Cortex of kidney (tissue), 1 donor: ENCODE results near the gene RIN3.
"Not testable (repeated sequence)": the region's sequence is repeated elsewhere in the genome, so short reads cannot be mapped to it uniquely, and the experiment has no call there.

Experiments
- DNase-seq: peaks from one replicate; lab custom pipeline; 2025; lab: John Stamatoyannopoulos, UW

The RIN3 gene

GRCh38 chr14:92624764-92625163, 111.2 kb downstream of the RIN3 start:
- DNase-seq: no peak

DNA sequence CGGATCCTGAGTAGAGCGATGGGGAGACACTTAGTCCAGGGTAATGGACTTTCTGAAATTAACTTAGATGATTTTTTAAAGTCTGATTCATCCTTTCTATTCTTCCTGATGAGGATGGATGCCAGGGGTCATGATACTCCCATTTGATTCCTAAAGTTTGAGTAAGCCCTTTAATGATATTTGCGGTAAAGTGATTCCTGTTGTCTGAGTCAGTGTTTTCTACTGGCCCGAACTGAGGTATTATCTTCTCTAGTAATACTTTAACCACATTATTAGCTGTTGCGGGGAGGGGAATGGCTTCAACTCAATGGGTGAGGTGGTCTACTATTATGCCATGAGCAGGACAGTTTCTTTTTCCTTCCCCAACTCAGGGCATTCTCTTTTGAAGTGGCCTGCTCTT, 111.6 kb downstream of the RIN3 start:
- no peak for DNase-seq

DNA sequence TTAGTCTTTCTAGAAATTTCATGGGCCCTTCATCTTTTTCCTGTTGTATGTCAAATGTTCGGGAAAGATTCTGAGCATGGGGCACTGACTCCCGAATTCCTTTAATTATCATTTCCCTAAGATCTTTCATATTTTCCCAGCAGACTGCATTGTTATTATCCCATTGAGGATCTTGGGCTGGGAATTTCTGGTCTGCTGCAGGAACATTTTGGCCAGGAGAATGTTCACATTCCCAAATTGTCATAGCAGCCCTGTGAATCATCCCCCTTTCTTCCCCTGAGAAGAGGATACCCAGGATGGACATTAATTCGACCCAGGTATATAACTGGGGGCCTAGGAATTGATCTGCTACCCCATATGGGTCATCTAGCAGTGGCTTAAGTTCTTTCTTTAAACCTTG, 112.5 kb downstream of the RIN3 start:
- DNase-seq: no peak

GRCh38 chr14:92627707-92628215, 114.2 kb downstream of the RIN3 start:
- DNase-seq: no peak

GRCh38 chr14:92628636-92629035, 115.1 kb downstream of the RIN3 start:
- DNase-seq: no peak

- DNase-seq: no peak
Measured at GRCh38 chr14:92630367-92630766, 116.8 kb downstream of the RIN3 start.

DNA sequence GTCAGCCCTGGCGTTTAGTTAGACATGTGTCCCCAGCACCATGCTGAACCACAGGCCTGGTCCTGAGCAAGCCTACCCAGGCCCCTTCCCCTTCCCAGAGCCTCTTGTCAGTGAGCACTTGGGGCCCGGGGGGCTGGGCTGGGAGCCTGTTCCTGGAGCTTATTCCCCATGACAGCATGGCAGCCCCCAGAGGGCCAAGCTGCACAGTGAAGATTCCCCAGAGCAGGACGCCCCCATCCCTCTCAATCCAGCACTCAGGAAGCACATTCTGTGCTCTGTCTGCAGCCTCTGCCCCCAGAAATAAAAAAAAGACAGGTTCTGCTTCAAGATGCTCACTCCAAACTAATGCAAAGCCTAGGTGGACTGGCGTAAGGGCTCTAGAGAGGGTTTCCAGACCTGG, 117.5 kb downstream of the RIN3 start:
- DNase-seq: no peak

DNA sequence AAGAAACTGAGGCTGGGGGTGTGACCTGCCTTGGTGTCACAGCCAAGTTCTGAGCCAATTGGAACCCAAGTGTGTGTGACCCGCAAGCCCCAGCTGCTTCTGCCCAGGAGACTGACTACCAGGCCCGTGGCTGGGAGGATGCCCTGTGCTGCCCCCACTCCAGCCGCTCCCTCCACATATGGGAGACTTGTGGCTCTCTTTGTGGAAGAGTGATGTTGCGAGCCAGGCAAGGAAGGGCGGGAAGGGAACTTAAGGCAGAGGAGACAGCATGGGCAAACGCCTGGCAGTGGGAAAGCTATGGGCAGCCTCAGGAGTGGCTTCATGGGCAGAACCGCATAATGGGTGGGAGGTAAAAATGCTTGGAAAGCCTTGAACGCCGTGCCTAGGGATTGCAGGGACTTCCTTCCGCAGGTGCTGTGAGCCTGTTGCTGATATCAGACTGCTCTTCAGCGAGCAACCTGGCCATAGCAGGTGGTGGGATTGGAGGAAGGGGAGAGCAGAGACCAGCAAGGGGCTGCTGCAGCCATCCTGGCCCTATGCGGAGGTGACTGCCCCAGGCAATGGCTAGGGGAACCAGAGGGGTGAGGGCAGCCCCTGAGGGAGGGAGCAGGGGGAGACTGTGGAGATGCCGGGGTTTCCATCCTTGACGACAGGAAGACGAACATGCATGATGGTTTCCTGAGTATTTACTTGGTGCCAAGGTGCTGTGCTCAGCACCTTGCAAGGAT, 119.1 kb downstream of the RIN3 start:
- DNase-seq: no peak

GRCh38 chr14:92633274-92633616, 119.7 kb downstream of the RIN3 start:
- no peak for DNase-seq

DNA sequence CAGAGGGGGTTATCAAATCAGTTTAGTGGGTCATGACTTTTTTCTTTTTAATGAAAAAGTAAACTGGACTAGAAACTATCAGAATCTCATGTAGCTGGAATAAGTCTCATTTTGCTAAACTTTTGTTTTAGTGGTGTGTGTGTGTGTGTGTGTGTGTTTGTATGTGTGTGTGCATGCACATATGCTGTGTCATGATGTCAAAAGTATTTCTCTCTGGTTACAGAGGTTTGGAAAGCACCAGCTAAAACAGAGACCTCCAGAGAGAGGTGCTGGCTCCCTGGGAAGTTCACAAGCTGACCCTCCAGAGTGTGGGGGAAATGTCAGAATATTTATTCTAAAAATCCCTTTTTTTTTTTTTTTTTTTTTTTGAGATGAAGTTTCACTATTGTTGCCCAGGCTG, 120.1 kb downstream of the RIN3 start:
- no peak for DNase-seq

DNA sequence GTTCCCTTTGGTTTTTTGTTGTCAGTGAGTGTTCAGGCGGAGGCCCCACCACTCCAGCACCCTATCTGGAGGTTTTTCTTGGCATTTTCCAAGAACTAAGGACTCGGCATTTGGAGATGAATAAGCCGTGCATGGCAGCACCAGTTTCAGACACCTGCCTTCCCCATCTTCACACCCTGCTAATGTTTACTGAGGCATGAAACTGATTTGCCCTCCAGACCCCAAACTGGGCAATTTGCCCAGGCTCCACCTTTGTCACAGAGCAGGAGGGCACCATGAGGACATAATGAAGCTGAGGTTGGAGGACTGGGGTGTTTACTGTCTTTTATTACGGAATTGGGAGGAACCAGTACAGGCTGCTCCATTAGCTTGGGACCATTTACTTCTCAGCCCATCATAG, 121.5 kb downstream of the RIN3 start:
- DNase-seq: no peak

GRCh38 chr14:92635896-92636295, 122.3 kb downstream of the RIN3 start:
- DNase-seq: no peak

DNA sequence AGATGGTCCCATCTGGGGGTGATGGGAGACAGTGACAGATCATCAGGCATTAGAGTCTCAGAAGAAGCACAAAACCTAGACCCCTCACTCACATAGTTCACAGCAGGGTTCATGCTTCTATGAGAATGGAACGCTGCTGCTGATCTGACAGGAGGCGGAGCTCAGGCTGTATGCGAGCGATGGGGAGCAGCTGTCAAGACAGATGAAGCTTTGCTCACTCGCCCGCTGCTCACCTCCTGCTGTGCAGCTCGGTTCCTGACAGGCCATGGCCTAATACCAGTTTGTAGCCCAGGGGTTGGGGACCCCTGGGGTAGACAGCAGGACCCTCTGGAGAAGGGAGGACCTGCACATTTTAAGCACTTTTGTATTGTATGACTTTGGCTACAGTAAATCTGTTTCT, 123.6 kb downstream of the RIN3 start:
- DNase-seq: no peak

DNA sequence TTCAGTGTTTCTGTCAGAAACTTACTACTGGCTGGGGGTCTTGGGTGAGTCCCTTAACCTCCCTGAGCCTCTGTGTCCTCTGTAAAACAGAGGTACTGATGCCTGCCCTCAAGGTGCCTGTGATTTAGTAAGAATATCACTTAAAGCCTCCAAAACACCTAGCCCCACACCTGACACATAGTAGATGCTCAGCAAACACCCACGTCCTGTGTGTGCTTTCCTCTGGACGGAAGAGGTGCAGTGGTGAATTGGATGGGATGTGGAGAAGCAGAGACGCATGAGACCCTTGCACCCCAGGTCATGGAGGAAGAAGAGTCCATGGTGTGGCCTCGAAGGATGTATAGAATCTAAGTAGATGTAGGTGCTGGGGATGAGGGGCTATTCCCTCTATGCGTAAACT, 124.3 kb downstream of the RIN3 start:
- no peak for DNase-seq

DNA sequence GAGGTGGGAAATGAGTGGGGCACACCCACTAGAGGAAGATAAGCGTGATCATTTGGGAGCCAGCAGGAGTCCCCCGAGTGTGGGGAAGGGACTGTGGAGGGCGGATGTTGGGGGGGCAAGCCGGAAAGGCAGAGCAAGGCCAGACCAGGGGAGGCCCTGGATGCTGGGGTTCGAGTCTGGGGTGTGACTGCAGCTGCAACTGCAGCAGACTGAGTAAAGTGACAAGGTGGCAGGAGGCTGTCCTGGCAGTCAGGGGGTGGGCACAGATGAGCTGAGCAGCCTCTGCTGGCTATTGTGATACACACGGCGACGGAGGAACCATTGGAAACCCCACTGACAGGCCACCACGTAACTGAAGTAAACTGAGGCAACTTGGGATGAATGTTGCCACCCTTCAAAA, 124.7 kb downstream of the RIN3 start:
- DNase-seq: no peak

GRCh38 chr14:92638904-92639303, 125.3 kb downstream of the RIN3 start:
- DNase-seq: no peak

- DNase-seq: not testable (repeated sequence)
Measured at GRCh38 chr14:92639472-92640117, 126.0 kb downstream of the RIN3 start.

- DNase-seq: no peak
Measured at GRCh38 chr14:92641306-92641705, 127.7 kb downstream of the RIN3 start.

DNA sequence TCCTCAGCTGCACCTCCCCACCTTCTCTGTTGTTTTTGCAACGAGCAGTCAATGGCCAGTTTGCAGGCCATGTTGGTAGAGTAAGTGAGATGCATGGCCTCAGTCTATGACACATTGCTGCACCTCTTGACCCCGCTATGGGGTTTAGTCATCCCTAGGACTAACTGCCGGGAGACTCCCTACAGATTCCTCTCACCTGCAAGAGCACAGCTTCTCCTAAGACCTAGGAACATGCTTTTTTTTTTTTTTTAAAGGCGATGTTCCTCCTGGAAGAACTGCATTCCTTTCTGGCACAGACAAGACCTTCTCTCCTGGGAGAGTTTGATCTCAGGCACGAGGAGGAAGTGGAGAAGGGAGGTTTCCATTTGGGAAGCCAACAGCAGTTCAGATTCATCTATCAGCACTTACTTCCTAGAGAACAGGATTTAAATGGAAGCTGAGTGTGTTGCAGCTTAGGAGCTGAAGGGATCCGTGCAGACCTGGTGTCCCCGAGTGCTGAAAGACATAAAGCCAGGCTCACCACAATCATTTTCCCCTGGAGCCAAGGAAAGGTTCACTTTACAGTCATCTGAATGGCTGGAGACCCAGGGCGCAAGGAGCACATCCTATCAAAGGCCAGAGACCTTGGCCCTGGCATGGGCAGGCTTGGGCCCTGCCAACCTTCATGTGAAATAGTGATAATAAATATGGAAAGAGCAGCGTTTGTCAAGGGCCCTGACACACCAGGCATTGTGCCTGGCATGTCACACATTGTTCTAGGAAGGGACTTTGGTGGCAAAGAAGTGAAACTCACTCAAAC, 130.8 kb downstream of the RIN3 start:
- no peak for DNase-seq

GRCh38 chr14:92644970-92645515, 131.5 kb downstream of the RIN3 start:
- DNase-seq: no peak

GRCh38 chr14:92645841-92646478, 132.4 kb downstream of the RIN3 start:
- no peak for DNase-seq
